GM21447 (cell line): ENCODE data around the gene SRCAP.
A peak's percentile ranks its signal among the peaks of the same experiment; 100 is the strongest.

Experiments used
- ATAC-seq: cut with Tn5 transposase; IDR thresholded peaks from one replicate; pipeline ENCODE4 v1.9.1; 2021; ENCODE audit not compliant: unreplicated experiment

The SRCAP gene

GRCh38 chr16:30773826-30774225, 74.9 kb downstream of the SRCAP start:
- no peak for ATAC-seq

- peak; percentile 2 for ATAC-seq
Measured at GRCh38 chr16:30774367-30775130, 75.6 kb downstream of the SRCAP start.

- ATAC-seq = no peak
Measured at GRCh38 chr16:30775131-30775391, 76.1 kb downstream of the SRCAP start.

GRCh38 chr16:30775392-30776188, 76.6 kb downstream of the SRCAP start:
- peak; percentile 57 for ATAC-seq

GRCh38 chr16:30777591-30778297, 78.8 kb downstream of the SRCAP start:
- ATAC-seq = no peak

- no peak for ATAC-seq
Measured at GRCh38 chr16:30778549-30779244, 79.7 kb downstream of the SRCAP start.

- ATAC-seq = no peak
Measured at GRCh38 chr16:30779596-30779995, 80.6 kb downstream of the SRCAP start.

GRCh38 chr16:30780021-30780420, 81.0 kb downstream of the SRCAP start:
- ATAC-seq = no peak

GRCh38 chr16:30780549-30780948, 81.6 kb downstream of the SRCAP start:
- ATAC-seq = no peak

- no peak for ATAC-seq
Measured at GRCh38 chr16:30782486-30783279, 83.7 kb downstream of the SRCAP start.

- ATAC-seq = no peak
Measured at GRCh38 chr16:30783280-30784109, 84.5 kb downstream of the SRCAP start.

GRCh38 chr16:30784215-30784614, 85.2 kb downstream of the SRCAP start:
- no peak for ATAC-seq

GRCh38 chr16:30785126-30786106, 86.4 kb downstream of the SRCAP start:
- ATAC-seq = no peak

GRCh38 chr16:30786115-30786935, 87.4 kb downstream of the SRCAP start:
- ATAC-seq = no peak

GRCh38 chr16:30786936-30787612, 88.1 kb downstream of the SRCAP start, which contains the start of gene ZNF629:
Gene ZNF629, minus strand, starts transcription at chr16:30787205. Its CDS starts 2,723 bp downstream, at chr16:30784482.
- ATAC-seq = no peak

GRCh38 chr16:30787613-30788378, 88.8 kb downstream of the SRCAP start:
- ATAC-seq = no peak
